ENCODE data around the gene MDGA2.

GRCh38 chr14:47149326-47149725, 526.1 kb downstream of the MDGA2 start:
- no peak for TF ChIP-seq EZH2 (IDR thresholded peaks at IDR 0.05; ENCODE audit: borderline replicate concordance, low read depth, low read length, severe bottlenecking)
- TF ChIP-seq, protein P1, sequence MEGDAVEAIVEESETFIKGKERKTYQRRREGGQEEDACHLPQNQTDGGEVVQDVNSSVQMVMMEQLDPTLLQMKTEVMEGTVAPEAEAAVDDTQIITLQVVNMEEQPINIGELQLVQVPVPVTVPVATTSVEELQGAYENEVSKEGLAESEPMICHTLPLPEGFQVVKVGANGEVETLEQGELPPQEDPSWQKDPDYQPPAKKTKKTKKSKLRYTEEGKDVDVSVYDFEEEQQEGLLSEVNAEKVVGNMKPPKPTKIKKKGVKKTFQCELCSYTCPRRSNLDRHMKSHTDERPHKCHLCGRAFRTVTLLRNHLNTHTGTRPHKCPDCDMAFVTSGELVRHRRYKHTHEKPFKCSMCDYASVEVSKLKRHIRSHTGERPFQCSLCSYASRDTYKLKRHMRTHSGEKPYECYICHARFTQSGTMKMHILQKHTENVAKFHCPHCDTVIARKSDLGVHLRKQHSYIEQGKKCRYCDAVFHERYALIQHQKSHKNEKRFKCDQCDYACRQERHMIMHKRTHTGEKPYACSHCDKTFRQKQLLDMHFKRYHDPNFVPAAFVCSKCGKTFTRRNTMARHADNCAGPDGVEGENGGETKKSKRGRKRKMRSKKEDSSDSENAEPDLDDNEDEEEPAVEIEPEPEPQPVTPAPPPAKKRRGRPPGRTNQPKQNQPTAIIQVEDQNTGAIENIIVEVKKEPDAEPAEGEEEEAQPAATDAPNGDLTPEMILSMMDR (IDR thresholded peaks at IDR 0.05; ENCODE audit: borderline replicate concordance, extremely low read depth, low read length, poor library complexity, severe bottlenecking) = no peak
